Psoas muscle (tissue), 8 donors: ENCODE results near the gene WDR55. TPM values are rescaled to one million over a fixed set of nuclear protein-coding genes. Genes with fewer than 3 reads are reported as not detected.
A peak's percentile ranks its signal among the peaks of the same experiment; 100 is the strongest.

ENCODE experiments used
- ATAC-seq, 4 donors: fragments of 200-7000 bp; cut with Tn5 transposase; one replicate each; pipeline ENCODE4 v1.9.1; 2020; ENCODE audit warnings: moderate library complexity in 3 of 4, mild to moderate bottlenecking in 2 of 4
- DNase-seq, 2 donors: peaks; one replicate each; pipeline ENCODE4 v3.0.0-alpha.2; 2020
- H3K27ac ChIP-seq: fragments of 200-600 bp; one replicate; pipeline ENCODE4 v1.8.0; 2022
- H3K27me3 ChIP-seq, 3 donors: fragments of 200-600 bp in 1 of 3; one replicate each; pipeline versions ENCODE4 v1.6.1 to v1.8.0; 2013 to 2022; ENCODE audit warnings: low read length in 2 of 3, mild to moderate bottlenecking in 2 of 3, moderate library complexity in 1 of 3; ENCODE audit not compliant: insufficient read depth in 3 of 3
- H3K36me3 ChIP-seq, 2 donors: fragments of 200-600 bp in 1 of 2; one replicate each; pipeline versions ENCODE4 v1.6.1 to v1.8.0; 2013 to 2022; ENCODE audit warnings: low read depth in 1 of 2, mild to moderate bottlenecking in 1 of 2, moderate library complexity in 1 of 2; ENCODE audit not compliant: insufficient read depth in 1 of 2
- H3K4me1 ChIP-seq: fragments of 200-600 bp; one replicate; pipeline ENCODE4 v1.8.0; 2022
- H3K4me3 ChIP-seq: fragments of 200-600 bp; one replicate; pipeline ENCODE4 v1.8.0; 2022; ENCODE audit warnings: mild to moderate bottlenecking
- H3K9me3 ChIP-seq: fragments of 200-600 bp; one replicate; pipeline ENCODE4 v1.8.0; 2022
- CTCF ChIP-seq: fragments of 200-600 bp; IDR thresholded peaks from one replicate; pipeline ENCODE4 v1.8.0; 2022; ENCODE audit warnings: antibody characterized with exemption
- WGBS, 3 donors: extraction: QIAGEN DNeasy Blood & Tissue Kit; methylation state at CpG; one replicate each; pipeline versions ENCODE4 v1.1.6 to v1.1.7; 2013; 5-methylcytosine and 5-hydroxymethylcytosine counted together
- intact Hi-C, 2 donors: fragments of 100-400 bp; cut with DNase I; formaldehyde crosslinking; loops; one replicate each; pipeline versions ENCODE4 v1.11.0 to v1.14.2; 2022
- polyA plus RNA-seq, 3 donors: library from polyadenylated mRNA; stranded (reverse); fragments of 200-250 nt; gene quantifications; one replicate each; pipeline ENCODE4 v1.2.3, GENCODE V29; 2013
- total RNA-seq, 4 donors: library from RNA; stranded (reverse); fragmentation: NEBNext Ultra II Directional in 2 of 4; extraction: Animal tissue kit (Norgen Biotek cat#: 25700) in 2 of 4; gene quantifications; one replicate each; pipeline versions ENCODE4 v1.2.1 to v1.2.4, GENCODE V29; 2021 to 2023
- donor health status: healthy with polysubstance abuse.
- donor health status: DM: no; HTN: no; CAD: no; lungs with moderate emphysema.
- donor health status: Bipolar disorder and iron deficiency.
- donor health status: healthy.
- donor health status: DM: yes; HTN: yes; CAD: no.
- donor health status: DM: no; HTN: no; CAD: no.
- donor health status: DM: no; HTN: no; CAD: no.
- donor health status: DM: yes; HTN: yes; CAD: no.

The WDR55 gene
- total and polyA plus RNA-seq, 7 donors, result 9.9 to 33.4 (median 14.4) TPM

GRCh38 chr5:140690941-140691924 lies 26.5 kb downstream of the WDR55 start, which contains the start of the genes HARS1 and HARS2:
HARS1 (minus strand) TSS chr5:140691370; CDS start chr5:140691304, 66 bp downstream.
HARS2 (plus strand) TSS chr5:140691455; CDS start chr5:140691649, 194 bp downstream.
- Histone ChIP-seq H3K4me1 (peaks cover 18% of the 10 kb centered on the region), H3K36me3 (peaks cover 20 to 67% of the 10 kb centered on the region in 2 donors), H3K4me3 (peak within 1 kb of the TSS; percentile 99), H3K27ac (peak within 1 kb of the TSS; percentile 92), H3K27me3 (no peaks in the 10 kb centered on the region), H3K9me3 (no peaks in the 10 kb centered on the region)
- no peak for TF ChIP-seq CTCF
- WGBS, 3 donors, result 1% methylated on average over 60 to 61 of the region's 61 CpGs
- ATAC-seq (peak; percentile 98), DNase-seq (peak; percentile 89 to 94)
- intact Hi-C loops, result loop anchor here (2.0 to 5.0 kb wide), 4 partner anchors 24 to 289 kb away; partner anchors contain the start of genes ANKHD1 (in 1 of the 2) and WDR55 (in 1 of the 2)

GRCh38 chr5:140694276-140694675 lies 29.6 kb downstream of the WDR55 start:
- H3K4me3 ChIP-seq, result no peak overlapping the region
- WGBS, 3 donors, result 53 to 58% (median 53%) methylated on average over 5 of the region's 5 CpGs
- ATAC-seq (no peak), DNase-seq (no peak)
- peaks cover 18% of the 10 kb centered on the region for H3K4me1 ChIP-seq
- intact Hi-C loops, result loop anchor here in 1 of 2 donors (5.0 kb wide), 2 partner anchors 127 to 292 kb away; partner anchors contain the start of gene ANKHD1
- no peak for TF ChIP-seq CTCF
- peaks cover 34 to 67% of the 10 kb centered on the region in 2 donors for H3K36me3 ChIP-seq
- no peak overlapping the region for H3K27ac ChIP-seq
- H3K27me3 ChIP-seq, result no peaks in the 10 kb centered on the region
- H3K9me3 ChIP-seq, result no peaks in the 10 kb centered on the region

- no peak for ATAC-seq
- no peak for TF ChIP-seq CTCF
- no peaks in the 10 kb centered on the region for H3K9me3 ChIP-seq
- no peak overlapping the region for H3K27ac ChIP-seq
- intact Hi-C loops, result no loop called here
- no peaks in the 10 kb centered on the region for H3K27me3 ChIP-seq
- peaks cover 38 to 79% of the 10 kb centered on the region in 2 donors for H3K36me3 ChIP-seq
- peaks cover 20% of the 10 kb centered on the region for H3K4me1 ChIP-seq
- 85 to 96% (median 92%) methylated on average over 4 of the region's 4 CpGs for WGBS, 3 donors
- DNase-seq, result no peak
- no peak overlapping the region for H3K4me3 ChIP-seq
These were observed 32.3 kb downstream of the WDR55 start for GRCh38 chr5:140696891-140697492.

- peak; percentile 95 to 96 for DNase-seq
- no peak for TF ChIP-seq CTCF
- Histone ChIP-seq H3K27me3 (no peaks in the 10 kb centered on the region), H3K36me3 (peaks cover 33 to 89% of the 10 kb centered on the region in 2 donors), H3K27ac (peak within 1 kb of the TSS; percentile 77), H3K9me3 (no peaks in the 10 kb centered on the region), H3K4me3 (peak within 1 kb of the TSS; percentile 82), H3K4me1 (peaks cover 12% of the 10 kb centered on the region)
- peak; percentile 99 for ATAC-seq
- intact Hi-C loops, result loop anchor here in 1 of 2 donors (5.0 kb wide), 1 partner anchor 38 kb away; the partner anchor contains the start of gene WDR55
- 1 to 2% (median 2%) methylated on average over 44 of the region's 44 CpGs for WGBS, 3 donors
These were observed 35.8 kb downstream of the WDR55 start, which contains the start of gene ZMAT2 for GRCh38 chr5:140700177-140701144. ZMAT2 (plus strand) TSS chr5:140700447; CDS start chr5:140700461, 14 bp downstream.
